Measurements from ENCODE around the gene CDC42BPG. TPM values are rescaled to one million over a fixed set of nuclear protein-coding genes. Genes with fewer than 3 reads are reported as not detected.

CDC42BPG gene
- total and polyA plus RNA-seq, 8 donors, result 6.8 to 25.9 (median 9.0) TPM

- Histone ChIP-seq H3K27ac (peak overlapping the region in 1 of 2 donors; percentile 82), H3K36me3 (peaks cover 0 to 78% of the 10 kb centered on the region in 2 donors)
These were observed 70.3 kb downstream of the CDC42BPG start for GRCh38 chr11:64774144-64774543.

More at GRCh38 chr11:64774144-64774543, 70.3 kb downstream of the CDC42BPG start:
- no peaks in the 10 kb centered on the region for H3K27me3 ChIP-seq
- intact Hi-C loops (cut with DNase I), result no loop called here
- TF ChIP-seq, protein P1, sequence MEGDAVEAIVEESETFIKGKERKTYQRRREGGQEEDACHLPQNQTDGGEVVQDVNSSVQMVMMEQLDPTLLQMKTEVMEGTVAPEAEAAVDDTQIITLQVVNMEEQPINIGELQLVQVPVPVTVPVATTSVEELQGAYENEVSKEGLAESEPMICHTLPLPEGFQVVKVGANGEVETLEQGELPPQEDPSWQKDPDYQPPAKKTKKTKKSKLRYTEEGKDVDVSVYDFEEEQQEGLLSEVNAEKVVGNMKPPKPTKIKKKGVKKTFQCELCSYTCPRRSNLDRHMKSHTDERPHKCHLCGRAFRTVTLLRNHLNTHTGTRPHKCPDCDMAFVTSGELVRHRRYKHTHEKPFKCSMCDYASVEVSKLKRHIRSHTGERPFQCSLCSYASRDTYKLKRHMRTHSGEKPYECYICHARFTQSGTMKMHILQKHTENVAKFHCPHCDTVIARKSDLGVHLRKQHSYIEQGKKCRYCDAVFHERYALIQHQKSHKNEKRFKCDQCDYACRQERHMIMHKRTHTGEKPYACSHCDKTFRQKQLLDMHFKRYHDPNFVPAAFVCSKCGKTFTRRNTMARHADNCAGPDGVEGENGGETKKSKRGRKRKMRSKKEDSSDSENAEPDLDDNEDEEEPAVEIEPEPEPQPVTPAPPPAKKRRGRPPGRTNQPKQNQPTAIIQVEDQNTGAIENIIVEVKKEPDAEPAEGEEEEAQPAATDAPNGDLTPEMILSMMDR (IDR thresholded peaks at IDR 0.05), result no peak
- no peaks in the 10 kb centered on the region for H3K9me3 ChIP-seq
- H3K4me3 ChIP-seq, result no peak overlapping the region
- peaks cover 7 to 67% of the 10 kb centered on the region in 2 donors for H3K4me1 ChIP-seq
- ATAC-seq (no peak), DNase-seq (peak in 1 of 4 donors; percentile 1)

Other genes starting within 250 kb of the CDC42BPG start
- 1 to 10 TPM; 3.5 to 7.9 TPM for gene NRXN2, start 121.5 kb downstream of the CDC42BPG start, total RNA-seq
- 10 to 100 TPM in 4 of 6 donors, 1 to 10 TPM in 2; 6.8 to 15.0 (median 10.9) TPM for gene NRXN2, start 121.5 kb downstream of the CDC42BPG start, polyA plus RNA-seq (ENCODE audit: insufficient read length in 6 of 6)
- gene RASGRP2, start 100.5 kb downstream of the CDC42BPG start, total RNA-seq, result 10 to 100 TPM; 10.8 to 35.3 TPM
- 10 to 100 TPM in 2 of 6 donors, 1 to 10 TPM in 4; 9.0 to 11.8 (median 9.4) TPM for gene RASGRP2, start 100.5 kb downstream of the CDC42BPG start, polyA plus RNA-seq (ENCODE audit: insufficient read length in 6 of 6)
- gene PYGM, start 84.7 kb downstream of the CDC42BPG start, total RNA-seq, result 1 to 10 TPM; 1.3 to 3.7 TPM
- 1 to 10 TPM; 2.2 to 4.4 (median 3.5) TPM for gene PYGM, start 84.7 kb downstream of the CDC42BPG start, polyA plus RNA-seq (ENCODE audit: insufficient read length in 6 of 6)
- 100 to 1,000 TPM; 169 to 228 TPM for gene SF1, start 66.1 kb downstream of the CDC42BPG start, total RNA-seq
- 100 to 1,000 TPM; 437 to 519 (median 453) TPM for gene SF1, start 66.1 kb downstream of the CDC42BPG start, polyA plus RNA-seq (ENCODE audit: insufficient read length in 6 of 6)
- gene MAP4K2, start 41.4 kb downstream of the CDC42BPG start, total RNA-seq, result 10 to 100 TPM; 19.3 to 23.2 TPM
- gene MAP4K2, start 41.4 kb downstream of the CDC42BPG start, polyA plus RNA-seq (ENCODE audit: insufficient read length in 6 of 6), result 10 to 100 TPM; 42.3 to 48.2 (median 46.6) TPM
- gene MEN1, start 34.1 kb downstream of the CDC42BPG start, total RNA-seq, result 10 to 100 TPM; 26.9 to 29.3 TPM
- 10 to 100 TPM; 33.0 to 46.5 (median 38.9) TPM for gene MEN1, start 34.1 kb downstream of the CDC42BPG start, polyA plus RNA-seq (ENCODE audit: insufficient read length in 6 of 6)
- 100 to 1,000 TPM in 1 of 2 donors, 10 to 100 TPM in 1; 73.0 to 153 TPM for gene EHD1, start 34.0 kb upstream of the CDC42BPG start, total RNA-seq
- gene EHD1, start 34.0 kb upstream of the CDC42BPG start, polyA plus RNA-seq (ENCODE audit: insufficient read length in 6 of 6), result 10 to 100 TPM; 44.7 to 63.8 (median 52.9) TPM
- 10 to 100 TPM; 21.9 to 23.5 TPM for gene ATG2A, start 72.6 kb upstream of the CDC42BPG start, total RNA-seq
- gene ATG2A, start 72.6 kb upstream of the CDC42BPG start, polyA plus RNA-seq (ENCODE audit: insufficient read length in 6 of 6), result 10 to 100 TPM; 14.2 to 21.1 (median 17.5) TPM
- gene PPP2R5B, start 80.0 kb upstream of the CDC42BPG start, total RNA-seq, result 10 to 100 TPM; 24.4 to 29.9 TPM
- 10 to 100 TPM; 12.1 to 14.4 (median 13.5) TPM for gene PPP2R5B, start 80.0 kb upstream of the CDC42BPG start, polyA plus RNA-seq (ENCODE audit: insufficient read length in 6 of 6)
- not detected for gene GPHA2, start 91.2 kb upstream of the CDC42BPG start, total RNA-seq
- under 1 TPM in 3 of 6 donors, not detected in 3; 0.25 to 0.60 (median 0.49) TPM for gene GPHA2, start 91.2 kb upstream of the CDC42BPG start, polyA plus RNA-seq (ENCODE audit: insufficient read length in 6 of 6)
- gene MAJIN, start 127.5 kb upstream of the CDC42BPG start, total RNA-seq, result not detected
- gene MAJIN, start 127.5 kb upstream of the CDC42BPG start, polyA plus RNA-seq (ENCODE audit: insufficient read length in 6 of 6), result under 1 TPM in 2 of 6 donors, not detected in 4; 0.11 to 0.14 TPM
- gene BATF2, start 152.3 kb upstream of the CDC42BPG start, total RNA-seq, result 1 to 10 TPM; 3.2 to 8.1 TPM
- 1 to 10 TPM; 2.6 to 3.7 (median 3.5) TPM for gene BATF2, start 152.3 kb upstream of the CDC42BPG start, polyA plus RNA-seq (ENCODE audit: insufficient read length in 6 of 6)
- 10 to 100 TPM; 85.3 to 89.9 TPM for gene ARL2, start 169.5 kb upstream of the CDC42BPG start, total RNA-seq
- gene ARL2, start 169.5 kb upstream of the CDC42BPG start, polyA plus RNA-seq (ENCODE audit: insufficient read length in 6 of 6), result 10 to 100 TPM; 42.2 to 58.3 (median 48.1) TPM
- gene SNX15, start 182.8 kb upstream of the CDC42BPG start, total RNA-seq, result 10 to 100 TPM; 22.6 to 27.4 TPM
- 10 to 100 TPM; 22.0 to 26.3 (median 23.3) TPM for gene SNX15, start 182.8 kb upstream of the CDC42BPG start, polyA plus RNA-seq (ENCODE audit: insufficient read length in 6 of 6)
- gene SAC3D1, start 196.6 kb upstream of the CDC42BPG start, total RNA-seq, result 10 to 100 TPM; 13.2 to 15.4 TPM
- 10 to 100 TPM in 4 of 6 donors, 1 to 10 TPM in 2; 8.9 to 14.0 (median 11.1) TPM for gene SAC3D1, start 196.6 kb upstream of the CDC42BPG start, polyA plus RNA-seq (ENCODE audit: insufficient read length in 6 of 6)
- 10 to 100 TPM in 1 of 2 donors, 1 to 10 TPM in 1; 8.5 to 10.4 TPM for gene NAALADL1, start 213.9 kb upstream of the CDC42BPG start, total RNA-seq
- gene NAALADL1, start 213.9 kb upstream of the CDC42BPG start, polyA plus RNA-seq (ENCODE audit: insufficient read length in 6 of 6), result 10 to 100 TPM; 11.5 to 20.7 (median 15.4) TPM
- 10 to 100 TPM in 1 of 2 donors, 1 to 10 TPM in 1; 7.1 to 11.3 TPM for gene CDCA5, start 239.4 kb upstream of the CDC42BPG start, total RNA-seq
- 10 to 100 TPM; 12.7 to 27.9 (median 17.1) TPM for gene CDCA5, start 239.4 kb upstream of the CDC42BPG start, polyA plus RNA-seq (ENCODE audit: insufficient read length in 6 of 6)
- gene ZFPL1, start 239.6 kb upstream of the CDC42BPG start, total RNA-seq, result 10 to 100 TPM; 32.6 to 36.4 TPM
- gene ZFPL1, start 239.6 kb upstream of the CDC42BPG start, polyA plus RNA-seq (ENCODE audit: insufficient read length in 6 of 6), result 10 to 100 TPM; 24.9 to 30.4 (median 27.7) TPM